BLaER1 treated with 17β-estradiol and CSF1 and Interleukin-3, amounts not matched to agents 10 nM and 100 nM (cell line): Measurements from ENCODE around the gene SLC38A9.
"Not testable (repeated sequence)": the region's sequence is repeated elsewhere in the genome, so short reads cannot be mapped to it uniquely, and the experiment has no call there.

Source experiments
- H3K27ac ChIP-seq, 11 experiments: shearing (Covaris generic); formaldehyde crosslinking; 2 replicates each; pipeline ENCODE4 v1.8.1; 2022
- H3K27me3 ChIP-seq, 11 experiments: shearing (Covaris generic); formaldehyde crosslinking; 2 replicates each; pipeline ENCODE4 v1.8.1; 2022
- H3K36me3 ChIP-seq, 11 experiments: shearing (Covaris generic); formaldehyde crosslinking; 2 replicates each; pipeline ENCODE4 v1.8.1; 2022
- H3K4me1 ChIP-seq, 10 experiments: shearing (Covaris generic); formaldehyde crosslinking; 2 replicates each; pipeline ENCODE4 v1.8.1; 2022
- H3K4me2 ChIP-seq, 11 experiments: shearing (Covaris generic); formaldehyde crosslinking; 2 replicates each; pipeline ENCODE4 v1.8.1; 2022
- H3K4me3 ChIP-seq, 10 experiments: shearing (Covaris generic); formaldehyde crosslinking; 2 replicates each; pipeline ENCODE4 v1.8.1; 2022
- H3K9ac ChIP-seq, 11 experiments: shearing (Covaris generic); formaldehyde crosslinking; 2 replicates each; pipeline ENCODE4 v1.8.1; 2022
- H3K9me3 ChIP-seq, 11 experiments: shearing (Covaris generic); formaldehyde crosslinking; replicated peaks in 1 of 11; 2 replicates each; pipeline ENCODE4 v1.8.1; 2022
- H4K20me1 ChIP-seq, 11 experiments: shearing (Covaris generic); formaldehyde crosslinking; 2 replicates each; pipeline ENCODE4 v1.8.1; 2022
- Cebpa-rat ChIP-seq, 11 experiments: shearing (Covaris generic); IDR thresholded peaks; 2 replicates each; pipeline ENCODE4 v1.8.1; 2022

Gene SLC38A9

DNA sequence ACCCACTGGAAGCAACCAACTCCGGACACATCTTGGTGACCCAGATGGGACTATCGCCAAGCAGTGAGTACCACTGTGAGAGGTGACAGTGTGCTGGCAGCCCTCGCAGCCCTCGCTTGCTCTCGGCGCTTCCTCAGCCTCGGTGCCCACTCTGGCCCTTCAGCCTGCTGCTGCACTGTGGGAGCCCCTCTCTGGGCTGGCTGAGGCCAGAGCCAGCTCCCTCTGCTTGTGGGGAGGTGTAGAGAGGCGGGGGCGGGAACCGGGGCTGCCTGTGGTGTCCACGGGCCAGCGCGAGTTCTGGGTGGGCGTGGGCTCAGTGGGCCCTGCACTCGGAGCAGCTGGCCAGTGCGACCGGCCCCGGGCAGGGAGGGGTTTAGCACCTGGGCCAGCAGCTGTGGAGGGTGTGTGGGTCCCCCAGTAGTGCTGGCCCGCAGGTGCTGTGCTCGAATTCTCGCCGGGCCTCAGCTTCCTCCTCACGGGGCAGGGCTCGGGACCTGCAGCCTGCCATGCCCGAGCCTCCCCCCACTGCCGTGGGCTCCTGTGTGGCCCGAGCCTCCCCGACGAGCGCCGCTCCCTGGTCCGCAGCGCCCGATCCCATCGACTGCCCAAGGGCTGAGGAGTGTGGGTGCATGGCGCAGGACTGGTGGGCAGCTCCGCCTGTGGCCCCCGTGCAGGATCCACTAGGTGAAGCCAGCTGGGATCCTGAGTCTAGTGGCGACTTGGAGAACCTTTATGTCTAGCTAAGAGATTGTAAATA, 98.8 kb downstream of the SLC38A9 start:
- H3K27ac ChIP-seq = no peak overlapping the region
- H3K4me1 ChIP-seq = no peaks in the 10 kb centered on the region
- H3K9me3 ChIP-seq = peaks cover 16 to 28% (median 19%) of the 10 kb centered on the region in 11 experiments
- H3K4me2 ChIP-seq = no peak overlapping the region
- H4K20me1 ChIP-seq = no peaks in the 10 kb centered on the region
- H3K27me3 ChIP-seq = no peaks in the 10 kb centered on the region
- H3K36me3 ChIP-seq = peaks cover 0 to 4% (median 0%) of the 10 kb centered on the region in 11 experiments; a peak in 1 of 22 replicates
- no peak overlapping the region for H3K9ac ChIP-seq
- TF ChIP-seq Cebpa-rat (IDR thresholded peaks at IDR 0.05) = no peak
- no peak overlapping the region for H3K4me3 ChIP-seq

DNA sequence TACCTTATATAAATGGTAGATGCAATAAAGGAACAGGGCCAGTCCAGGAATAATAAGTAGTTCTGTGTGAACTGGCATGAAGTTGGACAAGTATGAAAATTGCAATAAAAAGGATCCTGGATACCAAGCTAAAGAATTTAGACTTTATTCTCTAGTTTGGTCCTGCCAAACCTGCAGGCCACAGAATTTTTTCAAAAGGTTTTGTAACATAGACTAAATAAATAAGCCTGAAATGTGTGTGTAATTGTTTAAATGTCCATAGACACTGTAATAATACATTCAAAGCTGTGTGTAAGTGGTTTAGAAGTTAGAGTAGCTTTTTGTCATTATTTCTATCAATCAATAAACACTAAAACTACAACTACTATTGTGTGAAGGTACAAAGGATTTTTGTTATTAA, 101.6 kb downstream of the SLC38A9 start:
- H3K9me3 ChIP-seq = peaks cover 16 to 28% (median 19%) of the 10 kb centered on the region in 11 experiments
- no peaks in the 10 kb centered on the region for H4K20me1 ChIP-seq
- no peak overlapping the region for H3K4me3 ChIP-seq
- H3K9ac ChIP-seq = no peak overlapping the region
- no peaks in the 10 kb centered on the region; a peak in 1 of 22 replicates for H3K36me3 ChIP-seq
- H3K4me1 ChIP-seq = no peaks in the 10 kb centered on the region
- no peak overlapping the region for H3K27ac ChIP-seq
- TF ChIP-seq Cebpa-rat (IDR thresholded peaks at IDR 0.05) = no peak
- H3K4me2 ChIP-seq = no peak overlapping the region
- H3K27me3 ChIP-seq = no peaks in the 10 kb centered on the region

DNA sequence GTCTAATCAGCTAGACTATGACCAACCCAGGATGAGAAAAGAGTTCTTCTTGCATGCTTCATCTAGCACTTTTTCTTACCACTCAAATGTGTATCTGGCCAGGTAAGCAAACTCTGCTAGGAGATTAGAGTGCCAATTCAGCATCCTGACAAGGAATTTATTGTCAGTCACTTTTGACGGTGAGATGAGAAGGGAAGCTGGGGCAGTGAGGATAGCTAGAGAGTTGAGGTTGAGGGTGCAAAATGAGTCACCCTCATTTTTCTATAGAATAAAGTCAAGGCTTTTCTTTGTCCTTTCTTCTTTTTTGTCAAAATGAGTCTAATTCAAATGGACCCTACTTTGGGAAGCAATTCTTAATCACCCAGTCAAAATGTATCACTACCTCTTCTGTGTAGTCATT, 102.7 kb downstream of the SLC38A9 start:
- Histone ChIP-seq H3K9ac (no peak overlapping the region), H3K4me3 (no peak overlapping the region), H3K27ac (no peak overlapping the region), H4K20me1 (no peaks in the 10 kb centered on the region), H3K4me1 (no peaks in the 10 kb centered on the region), H3K9me3 (peaks cover 14 to 20% (median 17%) of the 10 kb centered on the region in 11 experiments), H3K36me3 (no peaks in the 10 kb centered on the region; a peak in 1 of 22 replicates), H3K4me2 (no peak overlapping the region), H3K27me3 (no peaks in the 10 kb centered on the region)
- no peak for TF ChIP-seq Cebpa-rat (IDR thresholded peaks at IDR 0.05)

DNA sequence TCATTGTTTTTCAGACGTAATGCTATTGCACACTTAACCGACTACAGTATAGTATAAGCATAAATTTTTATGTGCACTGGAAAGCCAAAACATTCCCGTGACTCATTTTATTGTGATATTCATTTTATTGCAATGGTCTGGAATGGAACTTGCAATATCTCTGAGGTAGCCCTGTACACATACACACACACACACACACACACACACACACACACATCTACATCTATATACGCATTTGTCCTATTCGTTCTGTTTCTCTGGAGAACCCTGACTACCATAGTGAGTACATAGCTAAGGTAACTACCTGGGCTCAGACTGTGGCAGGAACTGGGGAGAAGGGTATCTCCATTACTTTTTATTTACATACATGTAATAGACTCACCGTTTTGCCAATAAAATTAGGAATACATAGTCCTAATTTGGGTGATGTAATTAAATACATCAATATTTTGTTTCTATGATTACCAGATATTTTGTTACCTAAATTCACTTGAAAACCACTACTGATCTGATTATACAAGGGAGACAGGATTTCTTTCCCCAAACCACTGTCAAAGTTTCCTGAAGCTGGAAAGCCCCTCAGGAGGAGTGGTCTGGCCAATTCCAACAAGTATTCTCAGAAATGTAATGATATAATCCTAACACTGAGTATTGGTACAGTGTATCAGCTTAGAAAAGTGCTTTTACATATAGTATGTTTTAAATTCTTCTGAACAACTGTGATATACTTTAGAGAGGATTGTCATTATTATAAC, 103.4 kb downstream of the SLC38A9 start:
- no peak for TF ChIP-seq Cebpa-rat (IDR thresholded peaks at IDR 0.05)
- Histone ChIP-seq H3K9ac (no peak overlapping the region), H4K20me1 (no peaks in the 10 kb centered on the region), H3K4me2 (no peak overlapping the region), H3K9me3 (peaks cover 9 to 13% (median 12%) of the 10 kb centered on the region in 11 experiments), H3K27ac (no peak overlapping the region), H3K36me3 (no peaks in the 10 kb centered on the region; a peak in 1 of 22 replicates), H3K4me1 (no peaks in the 10 kb centered on the region), H3K4me3 (no peak overlapping the region), H3K27me3 (no peaks in the 10 kb centered on the region)

DNA sequence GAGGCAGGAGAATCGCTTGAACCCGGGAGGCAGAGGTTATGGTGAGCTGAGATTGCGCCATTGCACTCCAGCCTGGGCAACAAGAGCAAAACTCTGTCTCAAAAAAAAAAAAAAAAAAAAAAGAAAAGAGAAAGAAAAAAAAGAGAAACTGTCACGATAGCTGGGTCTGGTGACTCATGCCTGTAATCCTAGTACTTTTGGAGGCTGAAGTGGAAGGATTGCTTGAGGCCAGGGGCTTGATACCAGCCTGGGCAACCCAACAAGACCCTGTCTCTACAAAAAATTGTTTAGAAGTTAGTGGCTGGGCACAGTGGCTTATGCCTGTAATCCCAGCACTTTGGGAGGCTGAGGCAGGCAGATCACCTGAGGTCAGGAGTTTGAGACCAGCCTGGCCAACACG, 104.8 kb downstream of the SLC38A9 start:
- not testable (repeated sequence) for H3K4me2 ChIP-seq, H3K9me3 ChIP-seq, H3K4me1 ChIP-seq, H4K20me1 ChIP-seq, H3K9ac ChIP-seq, H3K4me3 ChIP-seq, H3K36me3 ChIP-seq, H3K27ac ChIP-seq, H3K27me3 ChIP-seq

DNA sequence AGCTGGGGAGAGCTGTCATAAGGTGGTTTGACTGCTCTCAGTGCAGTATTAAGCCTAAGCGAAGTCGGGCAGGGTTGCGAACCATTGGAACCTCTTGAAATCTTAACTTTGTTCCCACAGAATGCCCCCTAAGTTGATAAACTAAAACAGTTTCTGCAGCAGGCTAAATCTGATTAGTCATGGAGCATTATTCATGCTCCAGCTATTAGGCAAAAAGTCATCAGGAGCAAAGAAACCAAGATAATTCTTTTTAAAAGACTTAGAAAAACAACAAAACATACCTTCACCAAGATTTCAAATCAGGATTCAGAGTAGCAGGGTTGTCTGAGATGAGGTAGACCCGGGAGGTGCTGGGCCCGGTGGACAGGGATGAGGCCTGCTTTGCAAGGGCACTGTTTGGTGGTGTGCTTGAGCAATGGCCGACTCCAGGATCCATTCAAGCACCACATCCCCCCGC, 107.5 kb downstream of the SLC38A9 start:
- Histone ChIP-seq H3K27me3 (no peaks in the 10 kb centered on the region), H3K36me3 (no peaks in the 10 kb centered on the region), H3K9ac (no peak overlapping the region), H3K4me1 (peaks cover 15 to 19% (median 16%) of the 10 kb centered on the region in 10 experiments), H3K9me3 (no peaks in the 10 kb centered on the region), H3K4me2 (no peak overlapping the region), H3K4me3 (no peak overlapping the region), H4K20me1 (no peaks in the 10 kb centered on the region), H3K27ac (no peak overlapping the region)
- TF ChIP-seq Cebpa-rat (IDR thresholded peaks at IDR 0.05) = no peak

DNA sequence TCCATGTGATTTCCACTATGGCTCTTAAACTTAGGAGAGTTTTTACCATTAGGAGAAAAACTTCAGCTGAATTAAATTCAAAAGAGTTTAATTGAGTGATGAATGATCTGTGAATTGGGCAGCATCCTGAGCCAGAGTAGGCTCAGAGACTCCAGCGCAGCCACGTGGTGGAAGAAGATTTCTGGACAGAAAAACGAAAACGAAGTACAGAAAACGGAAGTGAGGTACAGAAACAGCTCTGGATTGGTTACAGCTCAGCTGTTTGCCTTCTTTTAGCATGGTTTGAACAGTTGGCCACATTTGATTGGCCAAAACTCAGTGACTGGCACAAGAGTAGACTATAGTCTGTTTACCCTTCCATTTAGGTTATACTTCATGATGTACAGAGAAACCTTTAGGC, 108.2 kb downstream of the SLC38A9 start:
- no peak overlapping the region for H3K4me3 ChIP-seq

DNA sequence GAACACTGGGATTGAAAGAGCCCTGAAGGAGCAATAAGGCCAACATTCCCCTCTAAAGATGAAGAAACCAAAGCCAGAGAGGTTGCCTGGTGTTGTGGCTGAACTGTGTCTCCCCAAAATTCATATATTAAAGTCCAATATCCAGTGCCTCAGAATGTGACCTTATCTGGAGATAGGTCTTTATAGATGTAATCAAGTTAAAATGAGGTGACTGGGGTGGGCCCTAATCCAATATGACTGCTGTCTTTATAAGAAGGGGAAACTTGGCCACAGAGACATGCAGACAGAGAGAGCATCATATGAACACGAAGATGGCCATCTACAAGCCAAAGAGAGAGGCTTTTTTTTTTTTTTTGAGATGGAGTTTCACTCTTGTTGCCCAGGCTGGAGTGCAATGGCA, 110.5 kb downstream of the SLC38A9 start:
- no peaks in the 10 kb centered on the region for H3K27me3 ChIP-seq

More for the DNA sequence above, 108.2 kb downstream of the SLC38A9 start:
- Histone ChIP-seq H3K4me2 (no peak overlapping the region), H3K9ac (no peak overlapping the region), H3K27ac (no peak overlapping the region), H3K36me3 (no peaks in the 10 kb centered on the region), H3K9me3 (no peaks in the 10 kb centered on the region), H3K4me1 (peaks cover 15 to 20% (median 16%) of the 10 kb centered on the region in 10 experiments), H4K20me1 (no peaks in the 10 kb centered on the region), H3K27me3 (no peaks in the 10 kb centered on the region)
- no peak for TF ChIP-seq Cebpa-rat (IDR thresholded peaks at IDR 0.05)

DNA sequence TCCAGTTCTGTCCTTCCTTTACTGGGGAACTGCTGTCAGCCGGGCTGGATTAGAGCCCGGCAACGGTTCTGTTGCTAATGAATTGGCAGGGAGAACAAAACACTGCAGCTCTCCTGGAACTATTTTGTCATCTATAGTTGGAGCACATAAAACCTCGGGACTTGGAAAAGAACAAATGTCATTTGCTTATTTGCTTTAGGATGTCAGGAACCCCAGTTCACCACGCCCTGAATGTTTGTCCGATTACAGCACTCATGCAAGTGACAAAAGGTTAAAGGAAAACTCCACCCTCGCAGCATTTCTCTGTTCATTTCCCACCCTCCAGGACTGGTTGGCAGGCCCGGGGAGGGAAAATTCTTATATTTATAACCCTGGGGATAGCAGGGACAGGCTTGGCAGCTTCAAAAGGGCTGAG, 110.9 kb downstream of the SLC38A9 start:
- H3K4me2 ChIP-seq = peak overlapping the region; percentile 51 to 78 (median 64); a peak in 21 of 22 replicates
- no peaks in the 10 kb centered on the region for H3K27me3 ChIP-seq
- no peak overlapping the region for H3K4me3 ChIP-seq
- no peak for TF ChIP-seq Cebpa-rat (IDR thresholded peaks at IDR 0.05)
- 0 out of 22 replicates have a peak overlapping the region, but pooled peaks of 2 of the 11 experiments have one; percentile 0 to 12 for H3K9ac ChIP-seq
- H3K4me1 ChIP-seq = peaks cover 15 to 20% (median 16%) of the 10 kb centered on the region in 10 experiments
- no peaks in the 10 kb centered on the region for H3K9me3 ChIP-seq
- H4K20me1 ChIP-seq = no peaks in the 10 kb centered on the region
- no peaks in the 10 kb centered on the region for H3K36me3 ChIP-seq
- peak overlapping the region in 1 of 11 experiments; percentile 23; a peak in 1 of 22 replicates for H3K27ac ChIP-seq

More for the DNA sequence above, 110.5 kb downstream of the SLC38A9 start:
- no peaks in the 10 kb centered on the region for H3K36me3 ChIP-seq
- no peaks in the 10 kb centered on the region for H3K9me3 ChIP-seq
- no peak for TF ChIP-seq Cebpa-rat (IDR thresholded peaks at IDR 0.05)
- no peaks in the 10 kb centered on the region for H4K20me1 ChIP-seq
- H3K9ac ChIP-seq = no peak overlapping the region
- peak overlapping the region in 10 of 11 experiments; percentile 52 to 78 (median 66); a peak in 12 of 22 replicates for H3K4me2 ChIP-seq
- H3K4me3 ChIP-seq = no peak overlapping the region
- peaks cover 15 to 20% (median 16%) of the 10 kb centered on the region in 10 experiments for H3K4me1 ChIP-seq
- H3K27ac ChIP-seq = no peak overlapping the region
